Measurements from ENCODE around the gene ZBED4.
A peak's percentile ranks its signal among the peaks of the same experiment; 100 is the strongest.

ZBED4 gene, protein sequence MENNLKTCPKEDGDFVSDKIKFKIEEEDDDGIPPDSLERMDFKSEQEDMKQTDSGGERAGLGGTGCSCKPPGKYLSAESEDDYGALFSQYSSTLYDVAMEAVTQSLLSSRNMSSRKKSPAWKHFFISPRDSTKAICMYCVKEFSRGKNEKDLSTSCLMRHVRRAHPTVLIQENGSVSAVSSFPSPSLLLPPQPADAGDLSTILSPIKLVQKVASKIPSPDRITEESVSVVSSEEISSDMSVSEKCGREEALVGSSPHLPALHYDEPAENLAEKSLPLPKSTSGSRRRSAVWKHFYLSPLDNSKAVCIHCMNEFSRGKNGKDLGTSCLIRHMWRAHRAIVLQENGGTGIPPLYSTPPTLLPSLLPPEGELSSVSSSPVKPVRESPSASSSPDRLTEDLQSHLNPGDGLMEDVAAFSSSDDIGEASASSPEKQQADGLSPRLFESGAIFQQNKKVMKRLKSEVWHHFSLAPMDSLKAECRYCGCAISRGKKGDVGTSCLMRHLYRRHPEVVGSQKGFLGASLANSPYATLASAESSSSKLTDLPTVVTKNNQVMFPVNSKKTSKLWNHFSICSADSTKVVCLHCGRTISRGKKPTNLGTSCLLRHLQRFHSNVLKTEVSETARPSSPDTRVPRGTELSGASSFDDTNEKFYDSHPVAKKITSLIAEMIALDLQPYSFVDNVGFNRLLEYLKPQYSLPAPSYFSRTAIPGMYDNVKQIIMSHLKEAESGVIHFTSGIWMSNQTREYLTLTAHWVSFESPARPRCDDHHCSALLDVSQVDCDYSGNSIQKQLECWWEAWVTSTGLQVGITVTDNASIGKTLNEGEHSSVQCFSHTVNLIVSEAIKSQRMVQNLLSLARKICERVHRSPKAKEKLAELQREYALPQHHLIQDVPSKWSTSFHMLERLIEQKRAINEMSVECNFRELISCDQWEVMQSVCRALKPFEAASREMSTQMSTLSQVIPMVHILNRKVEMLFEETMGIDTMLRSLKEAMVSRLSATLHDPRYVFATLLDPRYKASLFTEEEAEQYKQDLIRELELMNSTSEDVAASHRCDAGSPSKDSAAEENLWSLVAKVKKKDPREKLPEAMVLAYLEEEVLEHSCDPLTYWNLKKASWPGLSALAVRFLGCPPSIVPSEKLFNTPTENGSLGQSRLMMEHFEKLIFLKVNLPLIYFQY

DNA sequence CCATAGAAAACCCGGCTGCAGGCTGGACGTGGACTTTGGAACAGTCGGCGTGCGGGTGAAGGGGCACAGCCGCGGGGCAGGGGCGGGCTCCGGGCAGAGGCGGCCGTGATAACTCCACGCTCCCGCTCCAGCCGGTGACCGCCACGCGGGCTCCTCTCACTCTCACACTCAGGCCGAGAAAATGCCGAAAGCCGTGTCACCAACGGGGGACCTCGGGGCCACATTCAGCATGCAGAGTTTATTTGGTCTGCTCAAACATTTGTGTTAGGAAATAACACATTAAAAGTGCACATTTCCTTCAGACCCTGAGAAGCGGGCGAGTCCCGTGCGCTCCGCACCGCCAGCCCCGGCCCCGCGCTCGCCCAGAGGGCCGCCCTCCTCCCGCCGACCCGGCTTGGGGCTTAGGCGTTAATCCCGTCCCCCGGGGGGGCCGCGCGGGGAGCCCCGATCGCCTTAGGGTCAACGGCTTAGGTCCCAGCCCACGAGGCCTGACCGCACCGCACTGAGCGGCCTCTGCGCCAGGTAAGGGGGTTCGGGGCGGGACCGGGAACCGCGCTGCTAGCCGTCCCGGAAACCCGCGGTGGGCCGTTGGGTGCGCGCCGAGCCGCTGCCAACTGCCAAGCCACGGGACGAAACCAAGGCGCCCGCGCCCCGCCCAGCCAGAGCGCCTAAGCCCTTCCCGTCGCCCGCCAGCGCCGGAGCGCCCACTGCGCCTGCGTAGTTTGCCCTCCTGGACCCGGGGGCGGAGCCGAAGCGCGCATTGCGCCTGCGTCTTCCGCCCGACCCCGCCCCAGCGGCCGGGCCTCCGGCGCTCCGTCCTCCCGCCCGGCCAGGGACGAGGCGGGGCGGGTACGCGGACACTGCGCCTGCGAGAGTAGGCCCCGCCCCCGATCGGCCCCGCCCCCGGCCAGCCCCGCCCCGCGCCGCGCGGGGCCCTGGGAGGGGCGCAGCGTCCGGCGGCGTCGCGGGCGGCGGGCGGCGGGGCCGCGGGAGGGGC lies at the start of gene ZBED4:
Gene ZBED4, plus strand, starts transcription at position 947 of the 997 bp plus-strand sequence. CDS start 29,819 bp downstream, outside the sequence.
- Mint-ChIP-seq H3K4me3 (peak within 1 kb of the TSS; percentile 96), H3K4me1 (ENCODE audit: low read depth) (peaks cover 38% of the 10 kb centered on the region), H3K27ac (peak within 1 kb of the TSS; percentile 94), H3K9me3 (no peaks in the 10 kb centered on the region), H3K36me3 (ENCODE audit: low read depth) (peaks cover 10% of the 10 kb centered on the region), H3K27me3 (ENCODE audit: low read depth) (peaks cover 5% of the 10 kb centered on the region)
- peak; percentile 100 for DNase-seq (ENCODE audit: low spot score)

DNA sequence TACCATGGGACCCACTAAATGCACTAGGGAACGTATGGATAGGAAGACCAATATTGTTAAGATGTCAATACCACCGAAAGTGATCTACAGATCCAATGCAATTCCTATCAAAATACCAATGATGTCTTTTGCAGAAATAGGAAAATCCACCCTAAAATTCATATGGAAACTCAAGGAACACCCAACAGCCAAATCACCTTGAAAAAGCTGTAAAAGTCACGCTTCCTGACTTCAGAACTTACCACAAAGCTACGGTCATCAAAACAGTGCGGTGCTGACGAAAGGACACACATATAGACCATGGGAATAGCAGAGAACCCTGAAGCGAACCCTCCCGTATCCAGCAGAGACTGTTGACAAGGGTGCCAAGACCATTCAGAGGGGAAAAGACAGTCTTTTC lies 46.5 kb upstream of the ZBED4 start:
- H3K4me3 Mint-ChIP-seq: peak overlapping the region; percentile 72
- no peaks in the 10 kb centered on the region for H3K9me3 Mint-ChIP-seq
- no peaks in the 10 kb centered on the region for H3K27me3 Mint-ChIP-seq (ENCODE audit: low read depth)
- peak overlapping the region; percentile 82 for H3K27ac Mint-ChIP-seq
- no peak for DNase-seq (ENCODE audit: low spot score)
- H3K4me1 Mint-ChIP-seq (ENCODE audit: low read depth): peaks cover 45% of the 10 kb centered on the region
- peaks cover 46% of the 10 kb centered on the region for H3K36me3 Mint-ChIP-seq (ENCODE audit: low read depth)

DNA sequence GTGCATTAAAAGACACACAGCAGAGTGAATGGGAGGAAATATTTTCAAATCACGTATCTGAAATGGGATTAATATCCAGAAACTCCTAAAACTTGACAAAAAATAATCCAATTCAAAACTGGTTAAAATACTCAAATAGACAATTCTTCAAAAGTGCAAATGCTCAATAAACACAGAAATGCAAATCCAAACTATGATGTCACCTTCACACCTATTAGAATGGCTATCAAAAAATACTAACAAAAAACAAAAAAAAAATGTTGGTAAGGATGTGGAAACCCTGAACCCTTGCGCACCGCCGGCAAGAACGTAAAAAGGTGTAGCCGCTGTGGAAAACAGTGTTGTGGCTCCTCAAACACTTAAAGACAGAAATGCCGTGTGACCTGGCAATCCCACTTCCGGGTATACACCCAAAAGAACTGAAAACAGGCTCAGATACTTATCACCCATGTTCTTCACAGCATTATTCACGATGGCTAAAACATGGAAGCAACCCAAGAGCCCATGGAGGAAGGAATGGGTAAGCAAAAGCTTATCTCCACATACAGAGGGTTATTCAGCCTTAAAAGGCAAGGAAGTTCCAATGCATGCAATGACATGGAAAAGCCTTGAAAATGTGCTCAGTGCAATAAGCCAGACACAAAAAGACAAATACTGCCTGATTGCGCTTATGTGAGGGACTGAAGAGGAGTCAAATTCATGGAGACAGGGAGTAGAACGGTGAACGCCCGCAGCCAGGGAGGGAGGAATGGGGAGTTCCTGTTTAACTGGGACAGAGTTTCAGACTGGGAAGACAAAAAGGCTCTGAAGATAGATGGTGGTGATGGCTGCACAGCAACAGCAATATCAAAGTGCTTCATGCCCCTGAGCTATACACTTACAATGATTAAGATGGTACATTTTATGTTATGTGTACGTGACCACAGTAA lies 45.6 kb upstream of the ZBED4 start:
- Mint-ChIP-seq H3K9me3 (no peaks in the 10 kb centered on the region), H3K27ac (peak overlapping the region; percentile 82), H3K27me3 (ENCODE audit: low read depth) (no peaks in the 10 kb centered on the region), H3K36me3 (ENCODE audit: low read depth) (peaks cover 44% of the 10 kb centered on the region), H3K4me3 (peak overlapping the region; percentile 72), H3K4me1 (ENCODE audit: low read depth) (peaks cover 48% of the 10 kb centered on the region)
- peak; percentile 46 for DNase-seq (ENCODE audit: low spot score)

DNA sequence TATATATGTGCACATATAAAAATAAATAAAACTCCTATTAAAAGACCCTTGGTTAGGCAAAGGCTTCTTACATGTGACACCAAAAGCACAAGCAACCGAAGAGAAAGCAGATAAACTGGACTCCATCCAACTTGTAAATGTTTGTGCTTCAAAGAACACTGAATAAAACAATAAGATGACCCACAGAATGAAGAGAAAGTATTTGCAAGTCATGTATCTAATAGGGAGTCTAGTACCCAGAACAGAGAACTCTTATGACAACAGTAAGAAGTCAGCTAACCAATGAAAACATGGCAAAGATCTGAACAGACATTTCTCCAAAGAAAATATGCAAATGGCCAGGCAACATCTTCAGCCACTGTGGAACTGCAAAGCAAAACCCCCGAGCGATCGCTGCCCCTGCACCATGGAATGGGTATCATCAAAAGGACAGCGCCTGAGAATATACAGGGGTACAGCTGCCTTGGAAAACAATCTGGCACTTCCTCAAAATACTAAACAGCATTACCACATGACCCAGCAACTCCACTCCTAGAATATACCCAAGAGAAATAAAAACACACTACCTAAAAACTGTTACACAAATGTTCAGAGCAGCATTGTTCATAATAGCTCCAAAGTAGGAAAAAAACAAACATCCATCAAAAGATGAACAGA lies 43.2 kb upstream of the ZBED4 start:
- Mint-ChIP-seq H3K27ac (peak overlapping the region; percentile 32), H3K4me1 (ENCODE audit: low read depth) (peaks cover 52% of the 10 kb centered on the region), H3K9me3 (no peaks in the 10 kb centered on the region), H3K36me3 (ENCODE audit: low read depth) (peaks cover 40% of the 10 kb centered on the region), H3K27me3 (ENCODE audit: low read depth) (no peaks in the 10 kb centered on the region), H3K4me3 (peak overlapping the region; percentile 25)
- DNase-seq (ENCODE audit: low spot score): no peak

DNA sequence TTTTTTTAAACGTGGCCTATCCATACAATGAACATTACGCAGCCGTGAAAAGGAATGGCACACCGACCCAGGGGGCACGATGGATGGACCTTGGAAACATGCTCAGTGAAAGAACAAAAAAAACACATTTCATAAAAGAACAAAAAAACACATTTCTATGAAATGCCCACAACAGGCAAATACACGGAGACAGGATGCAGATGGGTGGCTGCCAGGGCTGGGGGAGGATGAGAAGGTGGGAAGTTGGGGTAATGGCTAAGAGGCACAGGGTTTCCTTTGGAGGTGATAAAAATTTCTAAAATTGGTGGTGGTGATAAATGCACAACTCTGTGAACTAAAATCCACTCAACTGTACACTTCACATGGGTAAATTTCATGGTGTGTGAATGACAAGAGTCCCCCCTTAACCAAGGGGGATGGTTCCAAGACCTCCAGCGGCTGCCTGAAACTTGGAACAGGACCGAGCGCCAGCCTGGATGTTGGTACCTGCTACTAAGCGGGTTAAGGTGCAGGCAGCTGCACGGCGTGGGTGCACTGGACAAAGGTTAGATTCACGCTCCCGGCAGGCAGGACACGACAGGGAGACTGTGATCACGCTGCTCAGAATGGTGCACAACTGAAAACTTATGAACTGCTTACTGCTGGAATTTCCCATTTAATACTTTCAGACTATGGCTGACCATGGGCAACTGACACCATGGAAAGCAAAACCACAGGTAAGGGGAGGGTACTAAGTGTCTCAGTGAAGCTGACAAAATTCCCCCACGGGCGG lies 42.4 kb upstream of the ZBED4 start:
- Mint-ChIP-seq H3K9me3 (no peaks in the 10 kb centered on the region), H3K27me3 (ENCODE audit: low read depth) (no peaks in the 10 kb centered on the region), H3K4me3 (peak overlapping the region; percentile 25), H3K27ac (peak overlapping the region; percentile 31), H3K36me3 (ENCODE audit: low read depth) (peaks cover 38% of the 10 kb centered on the region), H3K4me1 (ENCODE audit: low read depth) (peaks cover 53% of the 10 kb centered on the region)
- no peak for DNase-seq (ENCODE audit: low spot score)

DNA sequence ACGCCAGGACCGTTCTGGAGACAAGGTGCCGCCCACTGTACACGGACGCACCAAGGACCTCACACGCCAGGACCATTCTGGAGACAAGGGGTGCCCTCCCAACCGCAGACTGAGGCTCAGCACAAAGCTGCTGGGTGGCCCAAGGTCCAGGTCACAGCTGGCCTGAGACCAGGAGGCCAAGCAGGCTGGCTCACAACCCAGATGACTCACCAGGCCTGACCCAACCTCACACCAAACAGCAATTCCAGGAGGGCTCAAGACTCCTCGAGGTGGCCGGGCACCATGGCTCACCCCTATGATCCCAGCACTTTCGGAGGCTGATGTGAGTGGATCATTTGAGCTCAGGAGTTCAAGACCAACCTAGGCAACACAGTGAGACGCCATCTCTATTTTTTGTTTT lies 40.8 kb upstream of the ZBED4 start:
- no peak overlapping the region for H3K27ac Mint-ChIP-seq
- no peaks in the 10 kb centered on the region for H3K9me3 Mint-ChIP-seq
- H3K4me1 Mint-ChIP-seq (ENCODE audit: low read depth): peaks cover 49% of the 10 kb centered on the region
- no peaks in the 10 kb centered on the region for H3K27me3 Mint-ChIP-seq (ENCODE audit: low read depth)
- H3K36me3 Mint-ChIP-seq (ENCODE audit: low read depth): peaks cover 39% of the 10 kb centered on the region
- H3K4me3 Mint-ChIP-seq: no peak overlapping the region
- no peak for DNase-seq (ENCODE audit: low spot score)

DNA sequence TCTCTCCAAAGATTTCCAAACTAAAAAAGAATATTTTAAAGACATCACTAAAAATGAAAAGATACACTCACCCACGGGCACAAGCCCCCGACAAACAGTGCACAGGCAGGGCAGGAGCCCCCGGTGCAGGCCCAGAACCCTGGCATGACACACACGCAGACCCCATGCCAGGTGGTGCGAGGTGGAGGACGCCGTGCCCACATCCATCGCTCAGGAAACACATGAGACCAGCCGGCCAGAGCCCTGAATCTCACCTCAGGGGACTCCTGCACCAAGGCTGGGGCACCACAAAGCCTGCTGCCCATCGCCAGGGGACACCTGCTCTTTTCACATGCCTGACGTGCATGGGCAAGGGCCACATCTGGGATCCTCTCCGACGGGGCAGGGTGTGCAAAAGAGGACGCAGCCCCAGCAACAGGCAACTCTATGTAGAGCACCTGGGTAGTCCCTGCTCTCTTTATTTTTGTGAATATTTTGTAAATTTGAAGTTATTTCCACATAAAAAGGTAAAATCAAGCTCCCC lies 39.4 kb upstream of the ZBED4 start:
- no peak for DNase-seq (ENCODE audit: low spot score)
- Mint-ChIP-seq H3K9me3 (no peaks in the 10 kb centered on the region), H3K4me3 (no peak overlapping the region), H3K27ac (no peak overlapping the region), H3K36me3 (ENCODE audit: low read depth) (peaks cover 47% of the 10 kb centered on the region), H3K27me3 (ENCODE audit: low read depth) (no peaks in the 10 kb centered on the region), H3K4me1 (ENCODE audit: low read depth) (peaks cover 40% of the 10 kb centered on the region)

DNA sequence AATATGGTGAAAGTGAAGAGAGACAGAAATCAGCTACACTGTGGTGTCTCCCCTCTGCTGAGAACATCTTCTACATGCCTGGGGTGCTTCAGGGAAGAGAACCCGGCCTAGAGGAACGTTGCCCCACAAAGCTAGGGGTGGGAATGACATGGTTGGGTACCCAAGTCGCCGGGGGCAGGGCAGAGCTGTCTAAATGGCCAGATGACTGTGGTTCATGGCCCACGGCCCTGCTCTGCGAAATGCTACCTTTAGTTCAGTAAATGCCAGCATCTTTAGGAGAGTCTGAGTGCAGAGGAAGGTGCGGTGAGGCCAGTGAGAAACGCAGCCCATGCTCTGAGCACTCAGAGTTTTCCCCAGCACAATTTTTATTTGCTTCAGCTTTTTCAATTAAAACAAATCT lies 38.8 kb upstream of the ZBED4 start:
- Mint-ChIP-seq H3K27me3 (ENCODE audit: low read depth) (no peaks in the 10 kb centered on the region), H3K36me3 (ENCODE audit: low read depth) (peaks cover 48% of the 10 kb centered on the region), H3K27ac (no peak overlapping the region), H3K4me1 (ENCODE audit: low read depth) (peaks cover 40% of the 10 kb centered on the region), H3K4me3 (no peak overlapping the region), H3K9me3 (no peaks in the 10 kb centered on the region)
- DNase-seq (ENCODE audit: low spot score): no peak

DNA sequence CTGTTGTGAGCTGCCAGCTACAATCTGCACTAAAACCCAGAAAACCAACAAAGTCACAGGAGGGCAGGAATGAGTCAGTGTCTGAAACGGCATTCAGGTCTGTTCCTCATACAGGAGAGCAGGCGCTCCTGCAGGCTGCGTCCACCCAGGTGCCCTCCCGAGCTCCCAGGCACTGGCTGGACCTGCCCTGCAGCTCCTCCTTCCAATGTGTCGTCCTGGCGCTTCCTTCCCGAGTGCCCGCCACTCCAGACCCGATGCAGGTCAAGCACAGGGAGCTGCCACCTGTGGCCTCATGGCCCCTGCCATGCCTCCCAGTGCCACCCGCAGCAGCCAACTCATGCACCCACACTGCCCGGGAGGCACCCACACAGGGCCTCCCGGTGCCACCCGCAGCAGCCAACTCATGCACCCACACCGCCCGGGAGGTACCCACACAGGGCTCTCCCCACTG lies 38.0 kb upstream of the ZBED4 start:
- Mint-ChIP-seq H3K4me1 (ENCODE audit: low read depth) (peaks cover 34% of the 10 kb centered on the region), H3K27ac (no peak overlapping the region), H3K36me3 (ENCODE audit: low read depth) (peaks cover 49% of the 10 kb centered on the region), H3K27me3 (ENCODE audit: low read depth) (no peaks in the 10 kb centered on the region), H3K4me3 (no peak overlapping the region), H3K9me3 (no peaks in the 10 kb centered on the region)
- DNase-seq (ENCODE audit: low spot score): no peak

DNA sequence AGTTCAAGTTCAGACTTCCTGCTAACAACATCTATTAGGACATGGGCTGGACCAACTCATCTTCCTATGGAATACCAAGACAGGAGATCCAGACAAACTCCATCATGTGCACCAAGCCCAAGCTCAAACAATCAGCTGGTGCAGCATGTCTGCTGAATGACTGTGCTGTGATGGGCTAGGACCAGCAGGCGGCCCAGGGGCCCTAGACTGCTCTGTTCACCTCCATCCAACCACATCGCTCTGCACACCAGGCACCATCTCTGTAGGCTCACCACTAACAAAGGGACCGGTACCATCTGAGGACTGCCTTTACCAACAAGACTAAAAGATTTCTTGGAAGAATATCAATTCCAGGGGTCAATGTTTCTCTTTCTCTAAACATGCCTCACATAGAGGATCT lies 36.3 kb upstream of the ZBED4 start:
- H3K27ac Mint-ChIP-seq: no peak overlapping the region
- no peaks in the 10 kb centered on the region for H3K27me3 Mint-ChIP-seq (ENCODE audit: low read depth)
- H3K4me1 Mint-ChIP-seq (ENCODE audit: low read depth): peaks cover 25% of the 10 kb centered on the region
- no peak for DNase-seq (ENCODE audit: low spot score)
- H3K9me3 Mint-ChIP-seq: no peaks in the 10 kb centered on the region
- peaks cover 48% of the 10 kb centered on the region for H3K36me3 Mint-ChIP-seq (ENCODE audit: low read depth)
- H3K4me3 Mint-ChIP-seq: no peak overlapping the region

DNA sequence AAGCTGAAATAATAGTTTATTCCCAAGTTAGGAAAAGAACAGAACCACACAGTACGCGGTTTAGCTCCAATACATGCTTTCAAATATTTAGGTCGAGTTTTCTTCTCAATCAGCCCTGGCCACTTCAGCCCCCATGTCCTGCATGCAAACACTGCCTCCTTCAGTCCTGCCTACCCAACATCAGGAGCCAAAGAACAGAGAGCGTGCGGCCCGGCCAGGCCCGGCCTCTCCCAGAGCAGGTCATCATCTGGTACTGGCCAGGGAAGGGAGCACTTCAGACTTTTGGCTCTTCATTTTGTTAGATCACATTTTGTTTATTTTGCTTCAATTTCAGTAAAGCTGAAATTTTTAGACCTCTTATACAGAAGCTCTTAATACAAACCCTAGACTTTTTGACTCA lies 32.7 kb upstream of the ZBED4 start:
- H3K4me1 Mint-ChIP-seq (ENCODE audit: low read depth): peaks cover 35% of the 10 kb centered on the region
- no peak for DNase-seq (ENCODE audit: low spot score)
- H3K4me3 Mint-ChIP-seq: no peak overlapping the region
- peak overlapping the region; percentile 36 for H3K27ac Mint-ChIP-seq
- no peaks in the 10 kb centered on the region for H3K9me3 Mint-ChIP-seq
- H3K36me3 Mint-ChIP-seq (ENCODE audit: low read depth): peaks cover 66% of the 10 kb centered on the region
- no peaks in the 10 kb centered on the region for H3K27me3 Mint-ChIP-seq (ENCODE audit: low read depth)
